Neural progenitor cell (in vitro differentiated cells): Measurements from ENCODE around the gene RUFY1. TPM values are rescaled to one million over a fixed set of nuclear protein-coding genes. Genes with fewer than 3 reads are reported as not detected.

Experiments used
- DNase-seq: peaks from one replicate; pipeline ENCODE4 v3.0.0-alpha.2; 2016; ENCODE audit warnings: low spot score
- H2AFZ ChIP-seq: fragments of 200-600 bp; sonication (generic); replicated peaks from 2 replicates; pipeline ENCODE4 v1.6.1; 2016; ENCODE audit warnings: antibody characterized with exemption
- H3F3A ChIP-seq: fragments of 200-600 bp; sonication (generic); 2 replicates; pipeline ENCODE4 v1.6.1; 2016; ENCODE audit warnings: antibody characterized with exemption, low read depth
- H3K27ac ChIP-seq: fragments of 200-600 bp; sonication (generic); 2 replicates; pipeline ENCODE4 v1.5.1; 2016; ENCODE audit warnings: mild to moderate bottlenecking
- H3K27me3 ChIP-seq: fragments of 200-600 bp; sonication (generic); 2 replicates; pipeline ENCODE4 v1.6.1; 2016; ENCODE audit warnings: mild to moderate bottlenecking, moderate library complexity
- H3K36me3 ChIP-seq: fragments of 200-600 bp; sonication (generic); 2 replicates; pipeline ENCODE4 v1.5.1; 2016
- H3K4me1 ChIP-seq: fragments of 200-600 bp; sonication (generic); 2 replicates; pipeline ENCODE4 v1.6.1; 2016; ENCODE audit warnings: mixed run types
- H3K4me2 ChIP-seq: fragments of 200-600 bp; sonication (generic); 2 replicates; pipeline ENCODE4 v1.6.1; 2016
- H3K4me3 ChIP-seq: fragments of 200-600 bp; sonication (generic); 2 replicates; pipeline ENCODE4 v1.5.1; 2016
- H3K79me2 ChIP-seq: fragments of 200-600 bp; sonication (generic); 2 replicates; pipeline ENCODE4 v1.6.1; 2016; ENCODE audit warnings: low read depth
- H3K9ac ChIP-seq: fragments of 200-600 bp; sonication (generic); 2 replicates; pipeline ENCODE4 v1.6.1; 2016
- H3K9me3 ChIP-seq: fragments of 200-600 bp; sonication (generic); 2 replicates; pipeline ENCODE4 v1.5.1; 2016; ENCODE audit warnings: low read depth
- H4K20me1 ChIP-seq: fragments of 200-600 bp; sonication (generic); 2 replicates; pipeline ENCODE4 v1.6.1; 2016; ENCODE audit warnings: low read depth
- H3K27ac Mint-ChIP-seq: 3 replicates; pipeline ENCODE4 v1.8.0; 2021; ENCODE audit warnings: mixed read lengths
- H3K27me3 Mint-ChIP-seq: 2 replicates; pipeline ENCODE4 v1.8.0; 2022; ENCODE audit warnings: low read depth, mild to moderate bottlenecking, inconsistent platforms, moderate library complexity, mixed read lengths; ENCODE audit not compliant: insufficient read depth
- H3K36me3 Mint-ChIP-seq: 3 replicates; pipeline ENCODE4 v1.8.0; 2021; ENCODE audit warnings: mixed read lengths
- H3K4me1 Mint-ChIP-seq: 3 replicates; pipeline ENCODE4 v1.8.0; 2021; ENCODE audit warnings: mixed read lengths
- H3K4me3 Mint-ChIP-seq: 3 replicates; pipeline ENCODE4 v1.8.0; 2021; ENCODE audit warnings: mild to moderate bottlenecking, moderate library complexity, mixed read lengths
- H3K9me3 Mint-ChIP-seq: 3 replicates; pipeline ENCODE4 v1.8.0; 2020; ENCODE audit warnings: mixed read lengths
- EZH2 ChIP-seq: fragments of 200-600 bp; sonication (generic); IDR thresholded peaks from 2 replicates; pipeline ENCODE4 v1.6.1; 2017; ENCODE audit warnings: antibody characterized with exemption, mild to moderate bottlenecking, moderate library complexity
- EZH2phosphoT487 ChIP-seq: fragments of 200-600 bp; sonication (generic); IDR thresholded peaks from 2 replicates; pipeline ENCODE4 v1.6.1; 2017; ENCODE audit warnings: antibody characterized with exemption
- total RNA-seq: library from RNA; depleted of rRNA; stranded (reverse); fragments of >200 nt; gene quantifications from 2 replicates; pipeline ENCODE4 v1.2.3, GENCODE V29; 2015; ENCODE audit warnings: low replicate concordance
- TF ChIP-seq, protein P1 (sequence below): fragments of 200-600 bp; sonication (generic); IDR thresholded peaks from 2 replicates; pipeline ENCODE4 v1.5.1; 2017; ENCODE audit warnings: antibody characterized with exemption, mild to moderate bottlenecking

Gene RUFY1
- total RNA-seq, 1 donor from 2014 or later: 45.8 TPM

DNA sequence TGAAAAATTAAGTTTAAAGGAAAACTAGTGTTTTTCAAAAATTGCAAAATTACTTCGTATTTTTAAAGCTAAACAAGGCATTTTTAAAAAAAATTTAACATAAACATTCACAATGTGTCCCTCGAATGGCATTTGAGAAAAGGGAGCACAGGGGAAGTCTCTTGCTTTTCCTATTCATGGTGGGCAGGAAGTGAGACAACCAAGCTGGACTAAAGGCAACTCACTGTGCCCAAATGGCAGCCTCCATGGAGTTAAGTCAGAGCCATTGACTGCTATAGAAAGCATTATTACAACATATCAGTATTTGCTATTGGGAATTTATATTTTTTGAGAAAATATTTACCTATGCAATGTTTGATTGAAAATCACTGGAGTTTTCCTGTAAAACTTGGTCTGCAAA is 64.8 kb downstream of the RUFY1 start:
- DNase-seq: no peak
- no peak overlapping the region for H2AFZ ChIP-seq
- H3K4me1 ChIP-seq: peaks cover 18% of the 10 kb centered on the region
- no peaks in the 10 kb centered on the region for H3K9me3 ChIP-seq
- no peak overlapping the region for H3K9ac ChIP-seq
- Mint-ChIP-seq H3K27me3 (peaks cover 18% of the 10 kb centered on the region), H3K27ac (no peak overlapping the region), H3K9me3 (no peaks in the 10 kb centered on the region), H3K4me1 (peaks cover 37% of the 10 kb centered on the region), H3K4me3 (no peak overlapping the region), H3K36me3 (peaks cover 58% of the 10 kb centered on the region)
- no peaks in the 10 kb centered on the region for H3K27me3 ChIP-seq
- TF ChIP-seq EZH2phosphoT487 (no peak), EZH2 (no peak)
- TF ChIP-seq, protein P1, sequence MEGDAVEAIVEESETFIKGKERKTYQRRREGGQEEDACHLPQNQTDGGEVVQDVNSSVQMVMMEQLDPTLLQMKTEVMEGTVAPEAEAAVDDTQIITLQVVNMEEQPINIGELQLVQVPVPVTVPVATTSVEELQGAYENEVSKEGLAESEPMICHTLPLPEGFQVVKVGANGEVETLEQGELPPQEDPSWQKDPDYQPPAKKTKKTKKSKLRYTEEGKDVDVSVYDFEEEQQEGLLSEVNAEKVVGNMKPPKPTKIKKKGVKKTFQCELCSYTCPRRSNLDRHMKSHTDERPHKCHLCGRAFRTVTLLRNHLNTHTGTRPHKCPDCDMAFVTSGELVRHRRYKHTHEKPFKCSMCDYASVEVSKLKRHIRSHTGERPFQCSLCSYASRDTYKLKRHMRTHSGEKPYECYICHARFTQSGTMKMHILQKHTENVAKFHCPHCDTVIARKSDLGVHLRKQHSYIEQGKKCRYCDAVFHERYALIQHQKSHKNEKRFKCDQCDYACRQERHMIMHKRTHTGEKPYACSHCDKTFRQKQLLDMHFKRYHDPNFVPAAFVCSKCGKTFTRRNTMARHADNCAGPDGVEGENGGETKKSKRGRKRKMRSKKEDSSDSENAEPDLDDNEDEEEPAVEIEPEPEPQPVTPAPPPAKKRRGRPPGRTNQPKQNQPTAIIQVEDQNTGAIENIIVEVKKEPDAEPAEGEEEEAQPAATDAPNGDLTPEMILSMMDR: no peak
- H3K4me3 ChIP-seq: no peak overlapping the region
- H4K20me1 ChIP-seq: peaks cover 95% of the 10 kb centered on the region
- H3K36me3 ChIP-seq: peaks cover 64% of the 10 kb centered on the region
- peaks cover 97% of the 10 kb centered on the region for H3F3A ChIP-seq
- no peak overlapping the region for H3K4me2 ChIP-seq
- peaks cover 66% of the 10 kb centered on the region for H3K79me2 ChIP-seq
- H3K27ac ChIP-seq: no peak overlapping the region

DNA sequence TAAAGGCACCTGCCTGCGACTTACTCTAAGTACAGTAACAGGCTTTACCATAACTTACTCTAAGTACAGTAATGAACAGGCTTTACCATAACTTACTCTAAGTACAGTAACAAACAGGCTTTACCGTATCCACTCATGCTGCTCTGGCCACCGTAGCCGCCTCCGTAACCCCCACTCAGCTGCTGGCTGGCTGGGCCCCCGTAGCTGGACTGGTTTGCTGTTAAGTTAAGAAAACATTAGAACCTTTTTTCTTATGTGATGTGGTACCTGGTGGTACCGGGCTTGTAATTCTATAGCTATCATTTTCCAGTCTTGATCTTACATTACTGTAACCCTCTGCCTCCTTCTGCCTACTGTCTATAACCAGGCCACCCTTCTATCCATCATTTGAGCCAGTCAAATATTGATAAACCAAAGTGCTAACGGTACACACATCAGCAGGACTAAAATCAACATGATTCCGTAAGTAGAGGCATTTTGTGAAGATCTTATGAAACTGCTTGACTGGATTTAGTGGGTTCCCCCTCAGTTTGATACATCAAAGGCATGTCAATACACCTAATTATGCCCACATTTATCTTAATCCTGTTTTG is 65.7 kb downstream of the RUFY1 start:
- Histone ChIP-seq H3K9ac (no peak overlapping the region), H3K4me3 (no peak overlapping the region), H3K9me3 (no peaks in the 10 kb centered on the region), H4K20me1 (peaks cover 95% of the 10 kb centered on the region), H3K27ac (no peak overlapping the region), H3K36me3 (peaks cover 73% of the 10 kb centered on the region), H2AFZ (no peak overlapping the region), H3K4me2 (no peak overlapping the region), H3K27me3 (no peaks in the 10 kb centered on the region), H3K79me2 (peaks cover 75% of the 10 kb centered on the region), H3K4me1 (peaks cover 27% of the 10 kb centered on the region), H3F3A (peaks cover 97% of the 10 kb centered on the region)
- Mint-ChIP-seq H3K27me3 (peaks cover 14% of the 10 kb centered on the region), H3K4me3 (no peak overlapping the region), H3K36me3 (peaks cover 61% of the 10 kb centered on the region), H3K4me1 (peaks cover 44% of the 10 kb centered on the region), H3K9me3 (no peaks in the 10 kb centered on the region), H3K27ac (no peak overlapping the region)
- no peak for DNase-seq
- TF ChIP-seq EZH2phosphoT487 (no peak), EZH2 (no peak)
- TF ChIP-seq, protein P1: no peak

DNA sequence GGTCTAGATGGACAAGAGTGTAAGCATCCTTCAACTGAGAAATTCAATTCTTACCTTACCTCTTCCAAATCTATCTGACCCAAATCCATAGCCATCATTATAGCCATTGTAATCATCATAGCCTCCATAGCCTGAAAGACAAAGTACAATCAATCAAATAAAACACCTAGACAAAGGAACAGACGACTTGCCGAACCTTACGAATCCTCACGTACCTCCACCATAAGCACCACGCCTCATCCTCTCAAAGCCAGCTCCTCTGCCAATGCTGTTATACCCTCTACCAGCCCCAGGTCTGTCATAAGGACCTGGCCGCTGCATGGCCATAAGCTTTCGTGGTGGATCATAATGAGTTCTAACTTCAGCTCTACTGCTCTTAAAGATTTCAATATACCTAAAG is 67.6 kb downstream of the RUFY1 start:
- H3F3A ChIP-seq: peaks cover 96% of the 10 kb centered on the region
- no peak for TF ChIP-seq EZH2
- TF ChIP-seq, protein P1: no peak
- no peak for TF ChIP-seq EZH2phosphoT487
- peaks cover 99% of the 10 kb centered on the region for H4K20me1 ChIP-seq
- Mint-ChIP-seq H3K4me1 (peaks cover 47% of the 10 kb centered on the region), H3K27me3 (peaks cover 16% of the 10 kb centered on the region), H3K36me3 (peaks cover 68% of the 10 kb centered on the region), H3K27ac (no peak overlapping the region), H3K9me3 (no peaks in the 10 kb centered on the region), H3K4me3 (peak overlapping the region; percentile 30)
- no peak overlapping the region for H3K4me3 ChIP-seq
- DNase-seq: no peak
- H3K27me3 ChIP-seq: no peaks in the 10 kb centered on the region
- no peaks in the 10 kb centered on the region for H3K9me3 ChIP-seq
- no peak overlapping the region for H3K27ac ChIP-seq
- no peak overlapping the region for H2AFZ ChIP-seq
- peaks cover 93% of the 10 kb centered on the region for H3K79me2 ChIP-seq
- peak overlapping the region; percentile 99 for H3K4me2 ChIP-seq
- peaks cover 32% of the 10 kb centered on the region for H3K4me1 ChIP-seq
- H3K36me3 ChIP-seq: peaks cover 86% of the 10 kb centered on the region
- no peak overlapping the region for H3K9ac ChIP-seq
